Frontal cortex (tissue), 4 donors: ENCODE data around the gene CLDN4. TPM values are rescaled to one million over a fixed set of nuclear protein-coding genes. Genes with fewer than 3 reads are reported as not detected.
"Not testable (repeated sequence)": the region's sequence is repeated elsewhere in the genome, so short reads cannot be mapped to it uniquely, and the experiment has no call there.

Experiments
- DNase-seq, 2 donors: peaks; one replicate each; pipeline ENCODE4 v3.0.0; 2012; ENCODE audit warnings: low spot score in 2 of 2
- FAIRE-seq: peaks from 2 replicates; lab custom pipeline; 2012; peaks lifted over from hg19 to GRCh38; lab: Jason Lieb, UNC
- total RNA-seq: library from RNA; depleted of rRNA; stranded (reverse); fragments of >200 nt; gene quantifications from one replicate; pipeline ENCODE4 v1.2.3, GENCODE V29; 2014
- donor health status: control.
- donor health status: control.
- donor health status: control.

Gene CLDN4
- total RNA-seq = not detected

DNA sequence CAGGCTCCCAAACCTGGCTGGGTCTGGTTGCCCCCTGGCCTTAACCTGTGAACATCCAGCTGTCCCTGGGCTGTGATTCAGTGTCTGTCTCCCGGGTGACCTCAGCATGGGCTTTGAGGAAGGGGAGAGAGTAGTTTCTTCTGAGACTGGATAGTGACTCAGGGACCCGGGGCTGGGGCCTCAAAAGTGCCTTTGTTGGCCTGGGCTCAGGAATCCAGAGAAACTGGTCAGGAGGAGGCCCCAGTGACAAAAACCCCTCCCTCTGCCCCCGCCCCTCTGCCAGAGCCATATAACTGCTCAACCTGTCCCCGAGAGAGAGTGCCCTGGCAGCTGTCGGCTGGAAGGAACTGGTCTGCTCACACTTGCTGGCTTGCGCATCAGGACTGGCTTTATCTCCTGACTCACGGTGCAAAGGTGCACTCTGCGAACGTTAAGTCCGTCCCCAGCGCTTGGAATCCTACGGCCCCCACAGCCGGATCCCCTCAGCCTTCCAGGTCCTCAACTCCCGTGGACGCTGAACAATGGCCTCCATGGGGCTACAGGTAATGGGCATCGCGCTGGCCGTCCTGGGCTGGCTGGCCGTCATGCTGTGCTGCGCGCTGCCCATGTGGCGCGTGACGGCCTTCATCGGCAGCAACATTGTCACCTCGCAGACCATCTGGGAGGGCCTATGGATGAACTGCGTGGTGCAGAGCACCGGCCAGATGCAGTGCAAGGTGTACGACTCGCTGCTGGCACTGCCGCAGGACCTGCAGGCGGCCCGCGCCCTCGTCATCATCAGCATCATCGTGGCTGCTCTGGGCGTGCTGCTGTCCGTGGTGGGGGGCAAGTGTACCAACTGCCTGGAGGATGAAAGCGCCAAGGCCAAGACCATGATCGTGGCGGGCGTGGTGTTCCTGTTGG, at the start of gene CLDN4:
CLDN4 (plus strand) TSS at position 316 of the 903 bp plus-strand sequence; CDS start at position 522, 206 bp downstream.
- FAIRE-seq = no peak

GRCh38 chr7:73786588-73786987, 44.2 kb upstream of the CLDN4 start:
- DNase-seq (no peak), FAIRE-seq (no peak)

More for the DNA sequence above, at the start of gene CLDN4:
- DNase-seq = no peak

GRCh38 chr7:73787786-73788048, 43.1 kb upstream of the CLDN4 start:
- FAIRE-seq, DNase-seq: not testable (repeated sequence)

GRCh38 chr7:73789051-73789450, 41.7 kb upstream of the CLDN4 start:
- no peak for DNase-seq
- FAIRE-seq = no peak

- not testable (repeated sequence) for FAIRE-seq, DNase-seq
These were observed 39.6 kb upstream of the CLDN4 start for GRCh38 chr7:73791170-73791690.

- not testable (repeated sequence) for DNase-seq, FAIRE-seq
These were observed 35.6 kb upstream of the CLDN4 start for GRCh38 chr7:73795188-73795587.

DNA sequence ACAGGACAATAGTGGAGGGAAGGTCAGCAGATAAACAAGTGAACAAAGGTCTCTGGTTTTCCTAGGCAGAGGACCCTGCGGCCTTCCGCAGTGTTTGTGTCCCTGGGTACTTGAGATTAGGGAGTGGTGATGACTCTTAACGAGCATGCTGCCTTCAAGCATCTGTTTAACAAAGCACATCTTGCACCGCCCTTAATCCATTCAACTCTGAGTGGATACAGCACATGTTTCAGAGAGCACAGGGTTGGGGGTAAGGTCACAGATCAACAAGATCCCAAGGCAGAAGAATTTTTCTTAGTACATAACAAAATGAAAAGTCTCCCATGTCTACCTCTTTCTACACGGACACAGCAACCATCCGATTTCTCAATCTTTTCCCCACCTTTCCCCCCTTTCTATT, 34.1 kb upstream of the CLDN4 start:
- DNase-seq, FAIRE-seq: not testable (repeated sequence)

DNA sequence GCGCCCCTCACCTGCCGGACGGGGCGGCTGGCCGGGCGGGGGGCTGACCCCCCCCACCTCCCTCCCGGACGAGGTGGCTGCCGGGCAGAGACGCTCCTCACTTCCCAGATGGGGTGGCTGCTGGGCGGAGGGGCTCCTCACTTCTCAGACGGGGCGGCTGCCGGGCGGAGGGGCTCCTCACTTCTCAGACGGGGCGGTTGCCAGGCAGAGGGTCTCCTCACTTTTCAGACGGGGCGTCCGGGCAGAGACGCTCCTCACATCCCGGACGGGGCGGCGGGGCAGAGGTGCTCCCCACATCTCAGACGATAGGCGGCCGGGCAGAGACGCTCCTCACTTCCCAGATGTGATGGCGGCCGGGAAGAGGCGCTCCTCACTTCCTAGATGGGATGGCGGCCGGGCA, 33.6 kb upstream of the CLDN4 start:
- not testable (repeated sequence) for DNase-seq, FAIRE-seq

DNA sequence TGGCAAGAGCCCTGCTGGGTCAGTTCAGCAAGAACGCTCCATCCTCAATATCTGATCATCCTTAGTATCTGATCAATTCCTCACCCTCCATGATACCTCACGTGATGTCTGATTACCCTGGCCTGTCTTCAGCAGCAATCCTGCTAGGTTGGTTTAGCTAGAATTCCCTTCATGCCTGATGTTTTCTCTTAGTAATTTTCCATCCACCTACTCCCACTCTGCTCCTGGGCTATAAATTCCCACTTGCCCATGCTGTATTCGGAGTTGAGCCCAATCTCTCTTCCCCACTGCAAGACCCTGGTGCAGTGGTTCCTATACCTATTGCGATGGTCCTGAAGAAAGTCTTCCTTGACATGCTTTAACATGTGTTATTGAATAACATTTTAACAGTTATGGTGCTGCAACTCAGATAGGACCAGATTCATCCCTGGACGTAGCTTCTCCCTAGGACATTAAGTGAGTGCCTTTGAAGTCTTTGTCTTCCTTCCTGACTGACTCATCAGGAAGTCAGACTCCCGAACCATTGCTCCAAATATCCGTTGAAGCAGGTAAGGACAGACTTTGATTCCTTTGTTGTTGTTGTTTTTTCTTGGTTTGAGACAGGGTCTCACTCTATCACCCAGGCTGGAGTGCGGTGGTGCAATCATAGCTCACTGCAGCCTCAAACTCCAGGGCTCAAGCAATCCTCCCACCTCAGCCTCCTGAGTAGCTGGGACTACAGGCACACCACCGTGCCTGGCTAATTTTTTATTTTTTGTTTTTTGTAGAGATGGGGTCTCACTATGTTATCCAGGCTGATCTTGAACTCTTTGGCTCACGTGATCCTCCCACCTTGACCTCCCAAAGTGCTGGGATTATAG, 31.3 kb upstream of the CLDN4 start:
- no peak for DNase-seq
- no peak for FAIRE-seq

DNA sequence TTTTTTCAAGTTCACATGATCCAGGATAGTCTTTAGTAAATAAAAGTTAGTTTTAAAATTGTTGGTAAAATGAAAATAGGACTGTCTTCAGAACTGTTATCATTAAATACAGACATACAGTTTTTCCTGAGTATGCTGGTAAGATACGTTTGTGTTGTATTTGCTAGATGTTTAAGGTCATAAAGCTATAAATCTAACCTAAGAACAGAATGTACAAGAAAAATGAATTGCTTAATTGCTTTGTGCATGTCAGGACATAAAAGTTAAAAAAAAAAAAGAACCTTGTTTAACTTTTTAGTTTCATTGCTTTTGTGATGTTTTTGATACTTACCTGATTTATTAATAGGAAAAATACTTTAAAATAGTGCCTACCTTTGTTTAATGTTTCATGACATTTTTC, 29.2 kb upstream of the CLDN4 start:
- FAIRE-seq = no peak

GRCh38 chr7:73802459-73802858, 28.3 kb upstream of the CLDN4 start:
- FAIRE-seq (no peak), DNase-seq (no peak)

More for the DNA sequence above, 29.2 kb upstream of the CLDN4 start:
- DNase-seq = no peak

- DNase-seq = no peak
- no peak for FAIRE-seq
These were observed 21.3 kb upstream of the CLDN4 start for GRCh38 chr7:73809467-73809951.

- DNase-seq (no peak), FAIRE-seq (no peak)
These were observed 19.8 kb upstream of the CLDN4 start for GRCh38 chr7:73810998-73811360.

DNA sequence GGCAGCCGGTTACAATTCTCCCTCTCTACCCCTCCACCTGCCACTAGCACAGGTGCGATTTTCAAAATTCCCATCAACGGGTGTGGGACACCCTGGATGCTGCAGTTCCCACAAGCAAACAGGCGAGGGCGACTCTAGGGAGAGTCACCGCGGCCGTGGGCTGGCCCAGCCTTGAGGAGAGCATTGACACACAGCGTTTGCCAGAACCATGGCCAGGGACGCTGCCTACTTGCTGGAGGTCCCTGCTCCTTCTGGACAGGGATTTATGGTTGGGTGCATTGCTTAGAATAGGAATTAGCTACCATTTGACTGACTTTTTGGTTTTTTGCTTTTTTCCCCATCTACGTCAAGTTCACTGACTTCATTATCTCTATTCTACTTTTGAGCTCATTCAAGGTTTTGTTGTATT, 19.0 kb upstream of the CLDN4 start:
- no peak for DNase-seq
- no peak for FAIRE-seq

- DNase-seq = no peak
- no peak for FAIRE-seq
These were observed 17.8 kb upstream of the CLDN4 start for GRCh38 chr7:73812996-73813395.

GRCh38 chr7:73815436-73815835, 15.4 kb upstream of the CLDN4 start:
- FAIRE-seq (no peak), DNase-seq (no peak)

DNA sequence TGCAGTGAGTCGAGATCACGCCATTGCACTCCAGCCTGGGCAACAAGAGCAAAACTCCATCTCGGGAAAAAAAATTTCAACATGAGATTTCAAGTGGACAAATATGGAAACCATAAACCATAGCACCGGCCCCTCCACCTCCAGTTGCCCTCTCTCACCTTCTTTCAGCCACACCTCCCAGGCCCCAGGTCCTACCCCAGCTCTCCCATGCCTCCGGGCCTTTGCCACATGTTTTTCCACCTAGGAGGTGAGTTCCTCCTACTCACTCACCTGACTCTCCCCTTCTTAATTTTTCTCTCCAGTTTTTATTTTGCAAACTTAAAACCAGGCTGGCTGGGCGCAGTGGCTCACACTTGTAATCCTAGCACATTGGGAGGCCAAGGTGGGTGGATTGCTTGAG, 13.7 kb upstream of the CLDN4 start:
- DNase-seq = no peak
- no peak for FAIRE-seq

DNA sequence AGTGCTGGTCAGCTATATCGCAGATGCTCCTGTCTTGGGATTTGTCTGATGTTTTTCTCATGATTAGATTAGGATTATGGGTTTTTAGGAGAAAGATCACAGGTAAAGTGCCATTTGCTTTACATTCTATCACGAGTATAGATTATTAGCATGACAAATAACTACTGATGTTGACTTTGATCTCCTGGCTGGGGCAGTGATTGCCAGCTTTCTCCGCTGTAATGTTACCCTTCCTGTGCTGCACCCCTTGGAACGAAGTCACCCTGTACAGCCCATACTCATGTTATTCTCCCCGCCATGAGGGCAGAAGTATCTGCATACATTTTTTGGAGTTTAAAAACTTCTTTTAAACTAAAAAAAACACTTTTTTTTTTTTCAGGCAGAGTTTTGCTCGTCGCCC, 10.8 kb upstream of the CLDN4 start:
- no peak for FAIRE-seq
- no peak for DNase-seq

DNA sequence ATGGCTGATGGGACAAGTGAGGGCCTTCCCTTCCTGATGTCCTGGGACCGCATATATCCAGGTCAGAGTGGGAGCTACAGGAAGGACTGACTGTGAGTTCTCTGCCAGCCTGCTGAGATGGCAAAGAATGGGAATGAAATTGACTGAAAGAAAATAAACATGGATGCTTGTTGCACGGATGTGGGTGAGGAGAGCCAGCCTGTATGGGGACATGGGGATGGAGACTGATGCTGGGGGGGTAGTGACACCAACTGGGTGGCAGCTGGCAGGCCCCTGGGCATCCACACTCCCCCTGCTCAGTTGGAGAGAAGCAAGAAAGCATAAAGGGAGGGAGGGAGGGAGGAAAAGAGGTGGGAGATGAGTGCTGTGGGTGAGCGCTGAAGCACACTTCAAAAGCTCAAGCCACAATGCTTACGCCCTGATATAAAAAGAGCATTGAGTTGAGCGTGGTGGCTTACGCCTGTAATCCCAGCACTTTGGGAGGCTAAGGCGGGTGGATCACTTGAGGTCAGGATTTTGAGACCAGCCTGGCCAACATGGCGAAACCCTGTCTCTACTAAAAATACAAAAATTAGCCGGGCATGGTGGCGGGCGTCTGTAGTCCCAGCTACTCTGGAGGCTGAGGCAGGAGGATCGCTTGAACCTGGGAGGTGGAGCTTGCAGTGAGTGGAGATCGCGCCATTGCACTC, 9.1 kb upstream of the CLDN4 start:
- FAIRE-seq, DNase-seq: not testable (repeated sequence)
